ENCODE measurements around the gene AGAP5.
A peak's percentile ranks its signal among the peaks of the same experiment; 100 is the strongest.

DNA sequence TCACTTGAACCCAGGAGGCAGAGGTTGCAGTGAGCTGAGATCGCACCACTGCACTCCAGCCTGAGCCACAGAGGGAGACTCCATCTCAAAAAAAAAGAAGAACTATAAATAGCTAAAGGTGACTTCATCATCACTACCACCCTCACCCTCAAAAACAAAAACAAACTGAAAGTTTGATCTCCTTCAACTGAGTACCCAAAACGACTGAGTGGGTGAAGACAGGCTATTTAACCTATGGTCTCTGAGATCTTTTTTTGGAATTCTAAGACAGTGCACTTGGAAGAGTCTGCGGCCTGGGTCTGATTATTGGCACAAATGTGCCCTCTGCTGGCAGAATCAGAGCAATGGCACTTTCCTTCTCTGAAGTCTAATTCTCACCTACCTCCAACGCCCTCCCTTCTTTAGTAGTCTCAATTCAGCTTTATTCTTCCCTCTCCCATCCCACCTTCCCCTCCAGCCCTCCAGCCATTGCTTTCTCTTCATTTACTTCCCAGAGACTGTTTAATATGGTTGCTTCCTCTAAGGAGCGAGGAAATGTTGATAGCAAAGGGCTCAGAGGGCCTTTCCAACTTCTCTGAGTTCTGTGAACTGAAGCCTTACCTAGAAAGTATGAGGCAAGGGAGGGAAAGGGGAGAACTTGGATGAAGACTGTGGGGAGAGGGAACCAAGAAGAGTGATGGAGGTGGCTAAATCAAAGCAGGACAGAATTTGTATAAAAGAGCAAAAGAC lies 53.7 kb downstream of the AGAP5 start:
- TF ChIP-seq, protein P1, sequence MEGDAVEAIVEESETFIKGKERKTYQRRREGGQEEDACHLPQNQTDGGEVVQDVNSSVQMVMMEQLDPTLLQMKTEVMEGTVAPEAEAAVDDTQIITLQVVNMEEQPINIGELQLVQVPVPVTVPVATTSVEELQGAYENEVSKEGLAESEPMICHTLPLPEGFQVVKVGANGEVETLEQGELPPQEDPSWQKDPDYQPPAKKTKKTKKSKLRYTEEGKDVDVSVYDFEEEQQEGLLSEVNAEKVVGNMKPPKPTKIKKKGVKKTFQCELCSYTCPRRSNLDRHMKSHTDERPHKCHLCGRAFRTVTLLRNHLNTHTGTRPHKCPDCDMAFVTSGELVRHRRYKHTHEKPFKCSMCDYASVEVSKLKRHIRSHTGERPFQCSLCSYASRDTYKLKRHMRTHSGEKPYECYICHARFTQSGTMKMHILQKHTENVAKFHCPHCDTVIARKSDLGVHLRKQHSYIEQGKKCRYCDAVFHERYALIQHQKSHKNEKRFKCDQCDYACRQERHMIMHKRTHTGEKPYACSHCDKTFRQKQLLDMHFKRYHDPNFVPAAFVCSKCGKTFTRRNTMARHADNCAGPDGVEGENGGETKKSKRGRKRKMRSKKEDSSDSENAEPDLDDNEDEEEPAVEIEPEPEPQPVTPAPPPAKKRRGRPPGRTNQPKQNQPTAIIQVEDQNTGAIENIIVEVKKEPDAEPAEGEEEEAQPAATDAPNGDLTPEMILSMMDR (IDR thresholded peaks at IDR 0.05): peak; percentile 90
- TF ChIP-seq POLR2AphosphoS5 (IDR thresholded peaks at IDR 0.05; ENCODE audit: low read depth, low read length) (no peak), SIN3A (IDR thresholded peaks at IDR 0.05; ENCODE audit: borderline replicate concordance, insufficient read depth, low read depth, low read length) (no peak)
- TF ChIP-seq, protein P2, sequence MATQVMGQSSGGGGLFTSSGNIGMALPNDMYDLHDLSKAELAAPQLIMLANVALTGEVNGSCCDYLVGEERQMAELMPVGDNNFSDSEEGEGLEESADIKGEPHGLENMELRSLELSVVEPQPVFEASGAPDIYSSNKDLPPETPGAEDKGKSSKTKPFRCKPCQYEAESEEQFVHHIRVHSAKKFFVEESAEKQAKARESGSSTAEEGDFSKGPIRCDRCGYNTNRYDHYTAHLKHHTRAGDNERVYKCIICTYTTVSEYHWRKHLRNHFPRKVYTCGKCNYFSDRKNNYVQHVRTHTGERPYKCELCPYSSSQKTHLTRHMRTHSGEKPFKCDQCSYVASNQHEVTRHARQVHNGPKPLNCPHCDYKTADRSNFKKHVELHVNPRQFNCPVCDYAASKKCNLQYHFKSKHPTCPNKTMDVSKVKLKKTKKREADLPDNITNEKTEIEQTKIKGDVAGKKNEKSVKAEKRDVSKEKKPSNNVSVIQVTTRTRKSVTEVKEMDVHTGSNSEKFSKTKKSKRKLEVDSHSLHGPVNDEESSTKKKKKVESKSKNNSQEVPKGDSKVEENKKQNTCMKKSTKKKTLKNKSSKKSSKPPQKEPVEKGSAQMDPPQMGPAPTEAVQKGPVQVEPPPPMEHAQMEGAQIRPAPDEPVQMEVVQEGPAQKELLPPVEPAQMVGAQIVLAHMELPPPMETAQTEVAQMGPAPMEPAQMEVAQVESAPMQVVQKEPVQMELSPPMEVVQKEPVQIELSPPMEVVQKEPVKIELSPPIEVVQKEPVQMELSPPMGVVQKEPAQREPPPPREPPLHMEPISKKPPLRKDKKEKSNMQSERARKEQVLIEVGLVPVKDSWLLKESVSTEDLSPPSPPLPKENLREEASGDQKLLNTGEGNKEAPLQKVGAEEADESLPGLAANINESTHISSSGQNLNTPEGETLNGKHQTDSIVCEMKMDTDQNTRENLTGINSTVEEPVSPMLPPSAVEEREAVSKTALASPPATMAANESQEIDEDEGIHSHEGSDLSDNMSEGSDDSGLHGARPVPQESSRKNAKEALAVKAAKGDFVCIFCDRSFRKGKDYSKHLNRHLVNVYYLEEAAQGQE (IDR thresholded peaks at IDR 0.05; ENCODE audit: insufficient read depth in 1 of 2, low read depth in 2 of 2, low read length in 1 of 2): no peak

All from Panc1 (cell line).